Thoracic aorta (tissue), 2 donors: ENCODE data around the gene ERI3. TPM values are rescaled to one million over a fixed set of nuclear protein-coding genes. Genes with fewer than 3 reads are reported as not detected.

Experiments used
- ATAC-seq: fragments of 150-250 bp; one replicate; pipeline ENCODE4 v1.8.0; 2017; ENCODE audit warnings: low read depth; ENCODE audit not compliant: insufficient number of reproducible peaks, low FRiP score
- DNase-seq: peaks from one replicate; pipeline ENCODE4 v3.0.0-alpha.2; 2020; ENCODE audit warnings: low spot score
- H3K27ac ChIP-seq, 2 donors: fragments of 200-600 bp; sonication (generic); 1 replicate in 1 of 2; 2 replicates in 1 of 2; pipeline ENCODE4 v1.5.1; 2016; ENCODE audit warnings: mild to moderate bottlenecking in 2 of 2, moderate library complexity in 2 of 2
- H3K27me3 ChIP-seq: fragments of 200-600 bp; sonication (generic); replicated peaks from 2 replicates; pipeline ENCODE4 v1.6.0; 2016; ENCODE audit warnings: mild to moderate bottlenecking; ENCODE audit not compliant: insufficient read depth
- H3K36me3 ChIP-seq: fragments of 200-600 bp; sonication (generic); one replicate; pipeline ENCODE4 v1.5.1; 2016
- H3K4me1 ChIP-seq, 2 donors: fragments of 200-600 bp; sonication (generic); 1 replicate in 1 of 2; 2 replicates in 1 of 2; pipeline versions ENCODE4 v1.5.1 to v1.6.0; 2016; ENCODE audit warnings: low read depth in 2 of 2, mild to moderate bottlenecking in 1 of 2; ENCODE audit not compliant: control insufficient read depth in 1 of 2
- H3K4me3 ChIP-seq: fragments of 200-600 bp; sonication (generic); 2 replicates; pipeline ENCODE4 v1.5.1; 2016; ENCODE audit warnings: mild to moderate bottlenecking
- H3K9me3 ChIP-seq: fragments of 200-600 bp; sonication (generic); 2 replicates; pipeline ENCODE4 v1.5.1; 2016
- CTCF ChIP-seq: fragments of 200-600 bp; sonication (generic); IDR thresholded peaks from one replicate; pipeline ENCODE4 v1.5.1; 2019; ENCODE audit warnings: antibody characterized with exemption
- total RNA-seq, 2 donors: library from RNA; depleted of rRNA; stranded (reverse); fragments of >200 nt; gene quantifications; one replicate each; pipeline versions ENCODE4 v1.1.0 to v1.2.3, GENCODE V29; 2016

Gene ERI3
- total RNA-seq, 2 donors from 2014 or later = 41.5 to 96.3 TPM

GRCh38 chr1:44357710-44358109, 2.7 kb upstream of the ERI3 start:
- Histone ChIP-seq H3K4me3 (no peak overlapping the region), H3K4me1 (peaks cover 5 to 25% of the 10 kb centered on the region in 2 donors), H3K9me3 (no peaks in the 10 kb centered on the region), H3K27me3 (no peaks in the 10 kb centered on the region), H3K27ac (no peak overlapping the region), H3K36me3 (no peaks in the 10 kb centered on the region)
- DNase-seq = no peak
- TF ChIP-seq CTCF = no peak
- ATAC-seq = no peak

- H3K4me3 ChIP-seq = peak overlapping the region; percentile 97
- DNase-seq = no peak
- no peaks in the 10 kb centered on the region for H3K27me3 ChIP-seq
- no peak for ATAC-seq
- peak overlapping the region in 1 of 2 donors; percentile 15 for H3K27ac ChIP-seq
- peaks cover 5 to 28% of the 10 kb centered on the region in 2 donors for H3K4me1 ChIP-seq
- TF ChIP-seq CTCF = no peak
- no peaks in the 10 kb centered on the region for H3K9me3 ChIP-seq
- no peaks in the 10 kb centered on the region for H3K36me3 ChIP-seq
Observed at GRCh38 chr1:44355582-44356305, 687 bp upstream of the ERI3 start.

- TF ChIP-seq CTCF = no peak
- no peak for ATAC-seq
- Histone ChIP-seq H3K27ac (peak overlapping the region; percentile 62 to 76), H3K9me3 (no peaks in the 10 kb centered on the region), H3K36me3 (no peaks in the 10 kb centered on the region), H3K4me1 (peaks cover 5 to 28% of the 10 kb centered on the region in 2 donors), H3K4me3 (peak overlapping the region; percentile 97), H3K27me3 (no peaks in the 10 kb centered on the region)
- no peak for DNase-seq
Observed at GRCh38 chr1:44354268-44354839, 703 bp downstream of the ERI3 start.

- DNase-seq (no peak), ATAC-seq (no peak)
- Histone ChIP-seq H3K27me3 (no peaks in the 10 kb centered on the region), H3K36me3 (no peaks in the 10 kb centered on the region), H3K27ac (no peak overlapping the region), H3K9me3 (no peaks in the 10 kb centered on the region), H3K4me1 (peaks cover 5 to 28% of the 10 kb centered on the region in 2 donors), H3K4me3 (no peak overlapping the region)
- no peak for TF ChIP-seq CTCF
Observed at GRCh38 chr1:44353604-44354003, 1.5 kb downstream of the ERI3 start.

GRCh38 chr1:44351289-44351688, 3.8 kb downstream of the ERI3 start:
- ATAC-seq (no peak), DNase-seq (no peak)
- Histone ChIP-seq H3K4me3 (no peak overlapping the region), H3K27me3 (no peaks in the 10 kb centered on the region), H3K9me3 (no peaks in the 10 kb centered on the region), H3K4me1 (peaks cover 18 to 47% of the 10 kb centered on the region in 2 donors), H3K36me3 (no peaks in the 10 kb centered on the region), H3K27ac (no peak overlapping the region)
- no peak for TF ChIP-seq CTCF
